OCI-LY1 (cell line): ENCODE results near the gene HSP90AA1.

Source experiments
- EZH2 ChIP-seq: fragments of 200-600 bp; sonication (generic), shearing (Covaris generic); IDR thresholded peaks from 2 replicates; pipeline ENCODE4 v1.8.0; 2017; ENCODE audit warnings: borderline replicate concordance, mixed run types, mild to moderate bottlenecking, antibody characterized with exemption, low read length, moderate library complexity, mixed read lengths
- TF ChIP-seq, protein P1 (sequence below): fragments of 200-600 bp; sonication (generic), shearing (Covaris generic); IDR thresholded peaks from 2 replicates; pipeline ENCODE4 v1.5.1; 2017; ENCODE audit warnings: mild to moderate bottlenecking, antibody characterized with exemption, low read length, moderate library complexity, mixed read lengths

DNA sequence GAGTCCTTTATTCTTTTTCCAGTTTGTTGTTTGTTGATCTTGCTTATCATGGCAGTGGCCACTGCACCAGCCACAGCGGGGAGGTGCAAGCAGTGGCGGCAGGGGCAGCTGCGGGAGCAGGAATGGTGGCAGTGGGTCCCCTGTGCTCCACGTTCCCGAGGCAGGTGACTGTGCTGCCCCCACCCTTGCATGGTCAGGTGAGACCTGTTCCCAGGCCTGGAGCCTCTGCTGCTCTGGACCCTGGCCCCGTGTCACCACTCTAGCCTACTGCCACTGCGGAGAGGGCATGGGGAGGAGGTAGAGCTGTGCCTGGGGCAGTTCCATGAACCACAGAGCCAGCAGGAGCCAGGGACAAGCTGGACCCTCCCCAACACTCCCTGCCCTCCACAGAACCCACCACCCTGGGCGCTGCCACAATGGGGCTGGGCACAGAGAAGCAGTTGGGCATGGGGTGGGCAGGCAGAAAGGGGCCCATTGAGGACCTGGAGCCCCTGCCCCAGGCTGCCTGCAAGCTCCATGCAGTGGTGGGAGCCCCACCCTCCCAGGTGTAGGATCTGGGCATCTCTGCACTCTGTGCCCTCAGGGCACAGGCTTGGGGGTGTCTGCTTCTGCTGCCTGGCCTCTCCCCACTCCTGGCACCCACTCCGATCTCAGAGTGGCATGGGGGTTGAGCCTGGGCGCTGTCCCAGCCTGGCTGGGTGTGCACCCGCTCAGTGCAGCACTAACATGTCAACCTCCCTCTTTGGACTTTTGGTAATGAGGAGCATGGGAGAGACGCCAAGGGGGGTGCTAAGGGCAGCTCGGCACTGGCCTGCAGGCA, 29.7 kb upstream of the HSP90AA1 start:
- TF ChIP-seq, protein P1, sequence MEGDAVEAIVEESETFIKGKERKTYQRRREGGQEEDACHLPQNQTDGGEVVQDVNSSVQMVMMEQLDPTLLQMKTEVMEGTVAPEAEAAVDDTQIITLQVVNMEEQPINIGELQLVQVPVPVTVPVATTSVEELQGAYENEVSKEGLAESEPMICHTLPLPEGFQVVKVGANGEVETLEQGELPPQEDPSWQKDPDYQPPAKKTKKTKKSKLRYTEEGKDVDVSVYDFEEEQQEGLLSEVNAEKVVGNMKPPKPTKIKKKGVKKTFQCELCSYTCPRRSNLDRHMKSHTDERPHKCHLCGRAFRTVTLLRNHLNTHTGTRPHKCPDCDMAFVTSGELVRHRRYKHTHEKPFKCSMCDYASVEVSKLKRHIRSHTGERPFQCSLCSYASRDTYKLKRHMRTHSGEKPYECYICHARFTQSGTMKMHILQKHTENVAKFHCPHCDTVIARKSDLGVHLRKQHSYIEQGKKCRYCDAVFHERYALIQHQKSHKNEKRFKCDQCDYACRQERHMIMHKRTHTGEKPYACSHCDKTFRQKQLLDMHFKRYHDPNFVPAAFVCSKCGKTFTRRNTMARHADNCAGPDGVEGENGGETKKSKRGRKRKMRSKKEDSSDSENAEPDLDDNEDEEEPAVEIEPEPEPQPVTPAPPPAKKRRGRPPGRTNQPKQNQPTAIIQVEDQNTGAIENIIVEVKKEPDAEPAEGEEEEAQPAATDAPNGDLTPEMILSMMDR, result no peak
- TF ChIP-seq EZH2, result no peak
